Testis (tissue), 3 donors: ENCODE measurements around the gene TESMIN. TPM values are rescaled to one million over a fixed set of nuclear protein-coding genes. Genes with fewer than 3 reads are reported as not detected.

Experiments used
- DNase-seq: peaks from one replicate; pipeline ENCODE4 v3.0.0-alpha.2; 2019
- H3K27ac ChIP-seq, 2 donors: fragments of 200-600 bp; sonication (generic); one replicate each; pipeline ENCODE4 v1.5.1; 2019
- H3K27me3 ChIP-seq: fragments of 200-600 bp; sonication (generic); one replicate; pipeline ENCODE4 v1.5.1; 2019
- H3K36me3 ChIP-seq: fragments of 200-600 bp; sonication (generic); one replicate; pipeline ENCODE4 v1.5.1; 2017; ENCODE audit warnings: low read depth; ENCODE audit errors: missing control alignments
- H3K4me1 ChIP-seq: fragments of 200-600 bp; sonication (generic); one replicate; pipeline ENCODE4 v1.5.1; 2019
- H3K4me3 ChIP-seq, 2 donors: fragments of 200-600 bp; sonication (generic); one replicate each; pipeline ENCODE4 v1.5.1; 2017 to 2019
- H3K9me3 ChIP-seq: fragments of 200-600 bp; sonication (generic); one replicate; pipeline ENCODE4 v1.5.1; 2017
- POLR2A ChIP-seq: fragments of 450-650 bp; IDR thresholded peaks from one replicate; pipeline ENCODE4 v1.6.1; 2017; ENCODE audit warnings: antibody characterized with exemption, mild to moderate bottlenecking, moderate library complexity
- WGBS, 2 donors: methylation state at CpG; one replicate each; pipeline ENCODE4 v1.1.5; 2018; 5-methylcytosine and 5-hydroxymethylcytosine counted together
- intact Hi-C: fragments of 100-400 bp; cut with DNase I; formaldehyde crosslinking; loops from one replicate; pipeline ENCODE4 v1.15.1; 2023; ENCODE audit warnings: low total_unique reads
- polyA plus RNA-seq: library from polyadenylated mRNA; stranded (reverse); fragments of 350-450 nt; fragmentation: Illumina TruSeq; extraction: RNeasy Lipid Tissue Mini Kit (QIAGEN cat#74804); gene quantifications from one replicate; pipeline ENCODE4 v1.2.3, GENCODE V29; 2014; ENCODE audit warnings: low read depth, low replicate concordance; ENCODE audit not compliant: insufficient read depth
- total RNA-seq, 2 donors: library from RNA; depleted of rRNA; stranded (reverse); fragments of >200 nt; gene quantifications; one replicate each; pipeline ENCODE4 v1.2.3, GENCODE V29; 2016
- TF ChIP-seq, protein P1 (sequence below), 3 experiments: fragments of 450-650 bp in 2 of 3; fragments of 200-600 bp in 1 of 3; sonication (generic) in 1 of 3; IDR thresholded peaks; one replicate each; pipeline ENCODE4 v1.5.1; 2016 to 2019; ENCODE audit warnings: antibody characterized with exemption in 3 of 3, mild to moderate bottlenecking in 2 of 3, moderate library complexity in 1 of 3

TESMIN gene
- total and polyA plus RNA-seq, 3 donors from 2014 or later: 60.4 to 127 (median 72.2) TPM

DNA sequence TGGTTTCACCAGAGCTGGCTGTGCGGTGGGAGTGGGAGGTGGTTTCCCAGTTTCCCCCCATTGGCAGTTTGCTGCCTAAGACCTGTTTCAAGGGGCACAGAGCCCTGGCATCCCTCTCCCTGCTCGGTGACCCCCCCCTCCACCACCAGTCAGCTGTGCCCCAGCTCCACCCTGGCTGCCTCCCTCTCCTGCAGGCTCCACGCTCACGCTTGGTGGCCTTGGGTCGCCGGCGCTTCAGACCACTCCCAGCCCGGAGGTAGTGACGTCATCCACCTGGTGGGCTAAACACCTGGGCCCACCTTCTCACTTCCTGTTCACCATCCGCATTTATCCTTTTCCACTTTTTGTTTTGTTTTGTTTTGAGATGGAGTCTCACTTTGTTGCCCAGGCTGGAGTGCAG lies 59.2 kb downstream of the TESMIN start:
- Histone ChIP-seq H3K4me3 (no peak overlapping the region), H3K27ac (no peak overlapping the region), H3K4me1 (no peaks in the 10 kb centered on the region), H3K9me3 (no peaks in the 10 kb centered on the region), H3K36me3 (no peaks in the 10 kb centered on the region), H3K27me3 (no peaks in the 10 kb centered on the region)
- TF ChIP-seq, protein P1, sequence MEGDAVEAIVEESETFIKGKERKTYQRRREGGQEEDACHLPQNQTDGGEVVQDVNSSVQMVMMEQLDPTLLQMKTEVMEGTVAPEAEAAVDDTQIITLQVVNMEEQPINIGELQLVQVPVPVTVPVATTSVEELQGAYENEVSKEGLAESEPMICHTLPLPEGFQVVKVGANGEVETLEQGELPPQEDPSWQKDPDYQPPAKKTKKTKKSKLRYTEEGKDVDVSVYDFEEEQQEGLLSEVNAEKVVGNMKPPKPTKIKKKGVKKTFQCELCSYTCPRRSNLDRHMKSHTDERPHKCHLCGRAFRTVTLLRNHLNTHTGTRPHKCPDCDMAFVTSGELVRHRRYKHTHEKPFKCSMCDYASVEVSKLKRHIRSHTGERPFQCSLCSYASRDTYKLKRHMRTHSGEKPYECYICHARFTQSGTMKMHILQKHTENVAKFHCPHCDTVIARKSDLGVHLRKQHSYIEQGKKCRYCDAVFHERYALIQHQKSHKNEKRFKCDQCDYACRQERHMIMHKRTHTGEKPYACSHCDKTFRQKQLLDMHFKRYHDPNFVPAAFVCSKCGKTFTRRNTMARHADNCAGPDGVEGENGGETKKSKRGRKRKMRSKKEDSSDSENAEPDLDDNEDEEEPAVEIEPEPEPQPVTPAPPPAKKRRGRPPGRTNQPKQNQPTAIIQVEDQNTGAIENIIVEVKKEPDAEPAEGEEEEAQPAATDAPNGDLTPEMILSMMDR (IDR thresholded peaks at IDR 0.05): no peak
- TF ChIP-seq POLR2A: no peak
- WGBS, 2 donors: 78 to 93% methylated on average over 10 of the region's 10 CpGs
- DNase-seq: no peak
- intact Hi-C loops: no loop called here

DNA sequence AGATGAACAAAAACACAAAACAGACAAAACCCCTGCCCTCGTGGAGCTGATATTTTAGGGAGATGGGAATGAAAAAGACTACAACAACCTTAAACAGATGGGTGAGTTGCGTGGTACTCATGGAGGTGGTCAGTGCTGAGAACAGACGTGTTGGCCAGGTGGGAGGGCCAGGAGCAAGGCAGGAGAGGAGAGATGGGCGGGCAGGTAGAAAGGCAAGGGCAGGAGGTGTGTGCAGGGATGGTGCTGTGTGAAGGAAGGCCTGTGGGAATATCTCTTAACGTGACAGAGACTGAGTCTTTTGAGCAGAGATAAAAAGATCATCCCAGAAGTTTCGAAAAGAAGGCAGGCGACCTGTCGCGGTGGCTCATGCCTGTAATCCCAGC lies 59.9 kb downstream of the TESMIN start:
- no peaks in the 10 kb centered on the region for H3K4me1 ChIP-seq
- no peak for DNase-seq
- no peak overlapping the region for H3K4me3 ChIP-seq
- WGBS, 2 donors: 83% methylated on average over 9 of the region's 9 CpGs
- no peaks in the 10 kb centered on the region for H3K36me3 ChIP-seq
- H3K9me3 ChIP-seq: no peaks in the 10 kb centered on the region
- no peak overlapping the region for H3K27ac ChIP-seq
- intact Hi-C loops: no loop called here
- H3K27me3 ChIP-seq: no peaks in the 10 kb centered on the region
- TF ChIP-seq, protein P1 (IDR thresholded peaks at IDR 0.05): no peak
- no peak for TF ChIP-seq POLR2A

GRCh38 chr11:68690671-68691401 lies 60.5 kb downstream of the TESMIN start:
- TF ChIP-seq, protein P1 (IDR thresholded peaks at IDR 0.05): no peak
- no peak for TF ChIP-seq POLR2A
- no peaks in the 10 kb centered on the region for H3K27me3 ChIP-seq
- intact Hi-C loops: no loop called here
- H3K36me3 ChIP-seq: no peaks in the 10 kb centered on the region
- WGBS, 2 donors: 58 to 60% methylated on average over 16 of the region's 16 CpGs
- H3K4me1 ChIP-seq: no peaks in the 10 kb centered on the region
- no peaks in the 10 kb centered on the region for H3K9me3 ChIP-seq
- no peak for DNase-seq
- H3K27ac ChIP-seq: no peak overlapping the region
- H3K4me3 ChIP-seq: no peak overlapping the region

GRCh38 chr11:68689737-68690625 lies 61.3 kb downstream of the TESMIN start:
- H3K9me3 ChIP-seq: no peaks in the 10 kb centered on the region
- H3K27ac ChIP-seq: no peak overlapping the region
- TF ChIP-seq, protein P1 (IDR thresholded peaks at IDR 0.05): no peak
- no peak for TF ChIP-seq POLR2A
- H3K36me3 ChIP-seq: no peaks in the 10 kb centered on the region
- 33 to 43% methylated on average over 10 to 14 of the region's 14 CpGs for WGBS, 2 donors
- no peak for DNase-seq
- no peaks in the 10 kb centered on the region for H3K27me3 ChIP-seq
- H3K4me3 ChIP-seq: no peak overlapping the region
- intact Hi-C loops: no loop called here
- H3K4me1 ChIP-seq: no peaks in the 10 kb centered on the region
